ENCODE results near the gene GRB10.

GRB10 gene

GRCh38 chr7:50821457-50822008 lies 38.8 kb upstream of the GRB10 start:
- TF ChIP-seq SPI1 (IDR thresholded peaks at IDR 0.05; ENCODE audit: low read depth, low read length), result no peak
- TF ChIP-seq TAF1 (IDR thresholded peaks at IDR 0.05; ENCODE audit: low read depth, low read length), result no peak
- no peak for TF ChIP-seq PAX5 (IDR thresholded peaks at IDR 0.05; ENCODE audit: insufficient read depth, low read length, severe bottlenecking)
- TF ChIP-seq POLR2AphosphoS5 (IDR thresholded peaks at IDR 0.05; ENCODE audit: low read depth, low read length), result no peak
- TF ChIP-seq POLR2A (IDR thresholded peaks at IDR 0.05; ENCODE audit: low read depth, low read length), result no peak
- TF ChIP-seq POU2F2 (IDR thresholded peaks at IDR 0.05; ENCODE audit: low read depth, low read length), result no peak
- DNase-seq (ENCODE audit: insufficient read length, low spot score) (no peak), FAIRE-seq (no peak)

- no peak for FAIRE-seq
- no peak for TF ChIP-seq SPI1 (IDR thresholded peaks at IDR 0.05; ENCODE audit: low read depth, low read length)
- no peak for TF ChIP-seq POLR2AphosphoS5 (IDR thresholded peaks at IDR 0.05; ENCODE audit: low read depth, low read length)
- no peak for TF ChIP-seq POLR2A (IDR thresholded peaks at IDR 0.05; ENCODE audit: low read depth, low read length)
- TF ChIP-seq TAF1 (IDR thresholded peaks at IDR 0.05; ENCODE audit: low read depth, low read length), result no peak
- no peak for TF ChIP-seq PAX5 (IDR thresholded peaks at IDR 0.05; ENCODE audit: insufficient read depth, low read length, severe bottlenecking)
- no peak for TF ChIP-seq POU2F2 (IDR thresholded peaks at IDR 0.05; ENCODE audit: low read depth, low read length)
- DNase-seq (ENCODE audit: insufficient read length, low spot score), result no peak
Measured at GRCh38 chr7:50818324-50818723, 35.6 kb upstream of the GRB10 start.

GRCh38 chr7:50817561-50817960 lies 34.9 kb upstream of the GRB10 start:
- no peak for FAIRE-seq

GRCh38 chr7:50815138-50815537 lies 32.4 kb upstream of the GRB10 start:
- no peak for FAIRE-seq
- no peak for DNase-seq (ENCODE audit: insufficient read length, low spot score)
- TF ChIP-seq POLR2AphosphoS5 (IDR thresholded peaks at IDR 0.05; ENCODE audit: low read depth, low read length), result no peak
- no peak for TF ChIP-seq PAX5 (IDR thresholded peaks at IDR 0.05; ENCODE audit: insufficient read depth, low read length, severe bottlenecking)
- TF ChIP-seq TAF1 (IDR thresholded peaks at IDR 0.05; ENCODE audit: low read depth, low read length), result no peak
- TF ChIP-seq SPI1 (IDR thresholded peaks at IDR 0.05; ENCODE audit: low read depth, low read length), result no peak
- no peak for TF ChIP-seq POU2F2 (IDR thresholded peaks at IDR 0.05; ENCODE audit: low read depth, low read length)
- no peak for TF ChIP-seq POLR2A (IDR thresholded peaks at IDR 0.05; ENCODE audit: low read depth, low read length)

More at GRCh38 chr7:50817561-50817960, 34.9 kb upstream of the GRB10 start:
- TF ChIP-seq POLR2A (IDR thresholded peaks at IDR 0.05; ENCODE audit: low read depth, low read length) (no peak), PAX5 (IDR thresholded peaks at IDR 0.05; ENCODE audit: insufficient read depth, low read length, severe bottlenecking) (no peak), SPI1 (IDR thresholded peaks at IDR 0.05; ENCODE audit: low read depth, low read length) (no peak), TAF1 (IDR thresholded peaks at IDR 0.05; ENCODE audit: low read depth, low read length) (no peak), POU2F2 (IDR thresholded peaks at IDR 0.05; ENCODE audit: low read depth, low read length) (no peak), POLR2AphosphoS5 (IDR thresholded peaks at IDR 0.05; ENCODE audit: low read depth, low read length) (no peak)
- no peak for DNase-seq (ENCODE audit: insufficient read length, low spot score)

- no peak for DNase-seq (ENCODE audit: insufficient read length, low spot score)
- FAIRE-seq, result no peak
- no peak for TF ChIP-seq PAX5 (IDR thresholded peaks at IDR 0.05; ENCODE audit: insufficient read depth, low read length, severe bottlenecking)
Measured at GRCh38 chr7:50814166-50814565, 31.5 kb upstream of the GRB10 start.

- TF ChIP-seq POLR2AphosphoS5 (IDR thresholded peaks at IDR 0.05; ENCODE audit: low read depth, low read length) (no peak), PAX5 (IDR thresholded peaks at IDR 0.05; ENCODE audit: insufficient read depth, low read length, severe bottlenecking) (no peak), SPI1 (IDR thresholded peaks at IDR 0.05; ENCODE audit: low read depth, low read length) (no peak), POU2F2 (IDR thresholded peaks at IDR 0.05; ENCODE audit: low read depth, low read length) (no peak)
- FAIRE-seq (no peak), DNase-seq (ENCODE audit: insufficient read length, low spot score) (no peak)
Measured at GRCh38 chr7:50812841-50813475, 30.3 kb upstream of the GRB10 start.

- DNase-seq (ENCODE audit: insufficient read length, low spot score) (no peak), FAIRE-seq (no peak)
- TF ChIP-seq POU2F2 (IDR thresholded peaks at IDR 0.05; ENCODE audit: low read depth, low read length), result no peak
- no peak for TF ChIP-seq POLR2AphosphoS5 (IDR thresholded peaks at IDR 0.05; ENCODE audit: low read depth, low read length)
- TF ChIP-seq SPI1 (IDR thresholded peaks at IDR 0.05; ENCODE audit: low read depth, low read length), result no peak
- no peak for TF ChIP-seq TAF1 (IDR thresholded peaks at IDR 0.05; ENCODE audit: low read depth, low read length)
- no peak for TF ChIP-seq PAX5 (IDR thresholded peaks at IDR 0.05; ENCODE audit: insufficient read depth, low read length, severe bottlenecking)
- TF ChIP-seq POLR2A (IDR thresholded peaks at IDR 0.05; ENCODE audit: low read depth, low read length), result no peak
Measured at GRCh38 chr7:50812094-50812493, 29.4 kb upstream of the GRB10 start.

- no peak for FAIRE-seq
- DNase-seq (ENCODE audit: insufficient read length, low spot score), result no peak
- TF ChIP-seq POU2F2 (IDR thresholded peaks at IDR 0.05; ENCODE audit: low read depth, low read length) (no peak), POLR2A (IDR thresholded peaks at IDR 0.05; ENCODE audit: low read depth, low read length) (no peak), TAF1 (IDR thresholded peaks at IDR 0.05; ENCODE audit: low read depth, low read length) (no peak), POLR2AphosphoS5 (IDR thresholded peaks at IDR 0.05; ENCODE audit: low read depth, low read length) (no peak), SPI1 (IDR thresholded peaks at IDR 0.05; ENCODE audit: low read depth, low read length) (no peak), PAX5 (IDR thresholded peaks at IDR 0.05; ENCODE audit: insufficient read depth, low read length, severe bottlenecking) (no peak)
Measured at GRCh38 chr7:50808282-50808888, 25.7 kb upstream of the GRB10 start.

- DNase-seq (ENCODE audit: insufficient read length, low spot score) (no peak), FAIRE-seq (no peak)
- TF ChIP-seq TAF1 (IDR thresholded peaks at IDR 0.05; ENCODE audit: low read depth, low read length), result no peak
- no peak for TF ChIP-seq PAX5 (IDR thresholded peaks at IDR 0.05; ENCODE audit: insufficient read depth, low read length, severe bottlenecking)
- no peak for TF ChIP-seq POLR2AphosphoS5 (IDR thresholded peaks at IDR 0.05; ENCODE audit: low read depth, low read length)
- no peak for TF ChIP-seq POLR2A (IDR thresholded peaks at IDR 0.05; ENCODE audit: low read depth, low read length)
- TF ChIP-seq POU2F2 (IDR thresholded peaks at IDR 0.05; ENCODE audit: low read depth, low read length), result no peak
- no peak for TF ChIP-seq SPI1 (IDR thresholded peaks at IDR 0.05; ENCODE audit: low read depth, low read length)
Measured at GRCh38 chr7:50807026-50807730, 24.5 kb upstream of the GRB10 start.

All from GM12891 (cell line).